EH (cell line): Measurements from ENCODE around the gene IAPP.
"Not testable (repeated sequence)": the region's sequence is repeated elsewhere in the genome, so short reads cannot be mapped to it uniquely, and the experiment has no call there.

Experiments used
- DNase-seq: peaks from one replicate; pipeline ENCODE4 v3.0.0-alpha.2; 2015; ENCODE audit warnings: low read depth

The IAPP gene

GRCh38 chr12:21379218-21379617, 6.5 kb downstream of the IAPP start:
- DNase-seq = no peak

DNA sequence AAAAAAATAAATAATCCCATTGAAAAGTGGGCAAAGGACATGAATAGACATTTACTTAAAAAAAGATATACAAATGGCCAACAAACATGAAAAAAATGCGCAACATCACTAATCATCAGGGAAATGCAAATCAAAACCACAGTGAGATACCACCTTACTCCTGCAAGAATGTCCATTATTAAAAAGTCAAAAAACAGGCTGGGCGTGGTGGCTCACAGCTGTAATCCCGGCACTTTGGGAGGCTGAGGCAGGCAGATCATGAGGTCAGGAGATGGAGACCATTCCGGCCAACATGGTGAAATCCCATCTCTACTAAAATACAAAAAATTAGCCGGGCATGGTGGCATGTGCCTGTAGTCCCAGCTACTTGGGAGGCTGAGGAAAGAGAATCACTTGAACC, 8.6 kb downstream of the IAPP start:
- DNase-seq = not testable (repeated sequence)

GRCh38 chr12:21384261-21384660, 11.6 kb downstream of the IAPP start:
- peak; percentile 5 for DNase-seq

DNA sequence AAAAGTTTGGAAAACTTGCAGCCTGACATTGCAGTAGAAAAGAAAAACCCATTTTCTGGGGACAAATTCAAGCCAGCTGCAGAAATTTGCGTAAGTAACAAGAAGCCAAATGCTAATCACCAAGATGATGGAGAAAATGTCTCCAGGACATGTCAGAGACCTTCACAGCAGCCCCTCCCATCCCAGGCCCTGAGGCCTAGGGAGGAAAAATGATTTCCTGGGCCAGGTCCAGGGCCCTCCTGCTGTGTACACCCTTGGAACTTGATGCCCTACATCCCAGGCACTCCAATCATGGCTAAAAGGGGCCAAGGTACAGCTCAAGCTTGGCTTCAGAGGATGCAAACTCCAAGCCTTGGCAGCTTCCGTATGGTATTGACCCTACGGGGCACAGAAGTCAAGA, 14.5 kb downstream of the IAPP start:
- no peak for DNase-seq

GRCh38 chr12:21392384-21392783, 19.7 kb downstream of the IAPP start:
- DNase-seq = no peak

DNA sequence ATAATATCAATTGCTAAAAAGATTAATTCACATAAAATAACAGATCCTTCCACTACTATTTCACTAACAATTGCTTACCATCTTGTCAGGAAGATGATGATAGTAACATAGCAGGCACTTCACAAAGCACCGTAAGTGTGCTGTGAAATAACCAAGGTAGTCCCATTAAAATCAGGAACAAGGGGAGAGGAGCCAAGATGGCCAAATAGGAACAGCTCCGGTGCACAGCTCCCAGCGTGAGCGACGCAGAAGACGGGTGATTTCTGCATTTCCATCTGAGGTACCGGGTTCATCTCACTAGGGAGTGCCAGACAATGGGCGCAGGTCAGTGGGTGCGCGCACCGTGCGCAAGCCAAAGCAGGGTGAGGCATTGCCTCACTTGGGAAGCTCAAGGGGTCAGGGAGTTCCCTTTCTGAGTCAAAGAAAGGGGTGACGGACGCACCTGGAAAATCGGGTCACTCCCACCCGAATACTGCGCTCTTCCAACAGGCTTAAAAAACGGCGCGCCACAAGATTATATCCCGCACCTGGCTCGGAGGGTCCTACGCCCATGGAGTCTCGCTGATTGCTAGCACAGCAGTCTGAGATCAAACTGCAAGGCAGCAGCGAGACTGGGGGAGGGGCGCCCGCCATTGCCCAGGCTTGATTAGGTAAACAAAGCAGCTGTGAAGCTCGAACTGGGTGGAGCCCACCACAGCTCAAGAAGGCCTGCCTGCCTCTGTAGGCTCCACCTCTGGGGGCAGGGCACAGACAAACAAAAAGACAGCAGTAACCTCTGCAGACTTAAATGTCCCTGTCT, 22.3 kb downstream of the IAPP start:
- not testable (repeated sequence) for DNase-seq

- DNase-seq = no peak
These were observed 40.9 kb downstream of the IAPP start for GRCh38 chr12:21413369-21414277.

GRCh38 chr12:21416511-21417121, 43.9 kb downstream of the IAPP start:
- peak; percentile 78 for DNase-seq

- DNase-seq = not testable (repeated sequence)
These were observed 45.7 kb downstream of the IAPP start for GRCh38 chr12:21418398-21418797.

GRCh38 chr12:21419009-21419699, 46.5 kb downstream of the IAPP start:
- not testable (repeated sequence) for DNase-seq

DNA sequence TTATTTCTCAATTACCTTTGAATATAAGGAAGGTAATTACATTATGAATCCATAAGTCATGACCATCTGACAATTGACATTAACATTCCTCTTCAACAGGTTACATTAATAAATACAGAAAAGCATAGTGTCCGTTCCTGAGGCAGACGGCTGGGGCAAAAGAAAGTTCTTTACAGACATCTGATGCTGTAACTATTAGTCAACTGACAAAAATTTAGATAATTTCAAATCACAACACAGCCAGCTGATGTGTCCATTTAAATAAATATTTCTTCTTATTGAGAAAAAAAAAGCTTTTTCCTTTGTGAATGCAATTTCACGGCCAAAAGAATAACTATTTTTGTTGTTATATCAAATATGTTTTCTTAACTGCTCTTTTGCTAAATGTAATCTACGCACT, 55.5 kb downstream of the IAPP start:
- peak; percentile 73 for DNase-seq
